GM18870 (cell line): Measurements from ENCODE around the gene EIF4E1B.

Experiments
- ATAC-seq: cut with Tn5 transposase; IDR thresholded peaks from one replicate; pipeline ENCODE4 v1.9.1; 2021; ENCODE audit warnings: moderate library complexity; ENCODE audit not compliant: unreplicated experiment

The EIF4E1B gene

GRCh38 chr5:176644878-176645670 lies 14.6 kb downstream of the EIF4E1B start:
- no peak for ATAC-seq

DNA sequence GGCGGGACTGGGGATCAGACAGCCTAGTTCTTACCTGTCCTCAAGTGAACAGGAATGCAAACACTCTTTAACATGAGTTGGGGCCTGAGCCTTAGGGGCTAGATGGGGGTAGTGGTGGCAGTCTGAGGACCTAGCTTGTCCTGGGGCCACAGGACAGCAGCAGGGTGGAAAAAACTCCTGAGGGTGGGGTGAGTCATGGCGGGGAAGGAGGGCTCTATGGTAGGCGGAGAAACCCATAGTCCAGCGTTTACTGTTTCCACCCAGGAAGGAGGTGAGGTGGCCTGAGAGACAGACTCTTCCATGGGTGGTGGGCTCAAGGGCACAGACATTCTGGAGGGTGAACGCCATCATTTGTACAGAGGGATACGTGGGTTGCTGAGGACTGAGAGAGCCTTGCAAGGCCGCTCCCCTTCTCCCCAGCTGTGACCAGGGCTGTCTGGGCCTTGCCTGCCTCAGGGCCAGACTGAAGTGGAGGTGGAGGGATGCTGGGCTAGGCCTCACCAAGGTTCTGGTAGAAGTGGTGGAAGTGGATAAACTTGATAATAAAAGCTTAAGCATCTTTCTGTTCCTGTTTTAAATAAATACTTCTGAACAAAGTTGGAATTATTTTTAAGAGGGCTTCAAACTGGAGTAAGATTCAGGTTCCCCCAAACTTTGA lies 15.7 kb downstream of the EIF4E1B start:
- no peak for ATAC-seq

DNA sequence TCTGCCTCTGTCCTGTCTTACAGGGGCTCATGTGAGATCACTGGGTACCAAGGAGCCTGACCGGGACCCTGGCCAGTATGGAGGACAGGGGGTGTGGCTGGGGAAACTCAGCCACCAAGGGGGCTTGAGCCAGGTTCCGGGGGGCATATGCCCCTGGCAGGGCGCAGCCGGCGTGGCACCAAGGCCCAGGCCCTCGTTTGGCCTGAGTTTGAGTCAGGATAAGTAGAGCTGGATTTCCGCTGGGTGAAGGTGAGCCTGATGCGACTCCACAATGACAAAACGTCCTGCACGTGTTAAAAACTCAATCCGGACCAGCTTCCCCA lies 16.2 kb downstream of the EIF4E1B start:
- peak; percentile 27 for ATAC-seq

DNA sequence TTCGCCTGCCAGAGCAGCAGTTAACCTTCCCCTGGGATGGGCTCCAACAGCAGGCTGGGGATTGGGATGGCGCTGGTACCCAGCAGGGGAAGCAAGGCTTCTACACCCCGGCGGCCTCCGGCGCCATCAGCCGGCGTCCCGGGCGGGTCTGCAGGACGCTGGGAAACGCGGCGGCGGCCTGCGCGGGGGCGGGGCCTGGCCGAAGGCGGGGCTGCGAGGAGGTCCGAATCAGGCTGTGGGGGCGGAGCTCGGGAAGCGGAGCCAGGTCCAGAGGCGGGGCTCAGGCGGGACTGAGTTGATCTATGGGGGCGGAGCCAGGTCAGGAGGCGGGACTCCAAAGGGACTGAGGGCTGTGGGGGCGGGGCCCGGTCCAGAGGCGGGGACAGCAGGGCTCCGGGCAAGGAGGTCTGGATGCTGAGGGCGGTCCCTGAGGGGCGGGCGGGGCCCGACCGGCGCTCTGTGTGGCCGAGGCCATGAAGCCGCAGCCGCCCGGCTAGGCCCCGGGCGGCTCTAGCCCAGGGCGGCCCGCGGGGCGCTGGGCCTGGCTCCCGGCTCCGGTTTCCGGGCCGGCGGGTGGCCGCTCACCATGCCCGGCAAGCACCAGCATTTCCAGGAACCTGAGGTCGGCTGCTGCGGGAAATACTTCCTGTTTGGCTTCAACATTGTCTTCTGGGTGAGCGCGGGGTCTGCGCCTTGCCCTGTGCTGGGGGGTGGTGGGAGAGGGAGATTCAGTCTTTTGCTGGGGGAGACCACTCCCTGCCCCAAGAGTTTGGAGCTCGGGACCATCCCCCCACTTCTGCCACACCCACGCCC lies 16.8 kb downstream of the EIF4E1B start, which contains the start of gene TSPAN17:
Gene TSPAN17, plus strand, starts transcription at position 455 of the 813 bp plus-strand sequence. Its CDS starts 132 bp downstream, at position 587.
- ATAC-seq, result peak; percentile 87

- no peak for ATAC-seq
Observed at GRCh38 chr5:176647843-176648473, 17.5 kb downstream of the EIF4E1B start.

DNA sequence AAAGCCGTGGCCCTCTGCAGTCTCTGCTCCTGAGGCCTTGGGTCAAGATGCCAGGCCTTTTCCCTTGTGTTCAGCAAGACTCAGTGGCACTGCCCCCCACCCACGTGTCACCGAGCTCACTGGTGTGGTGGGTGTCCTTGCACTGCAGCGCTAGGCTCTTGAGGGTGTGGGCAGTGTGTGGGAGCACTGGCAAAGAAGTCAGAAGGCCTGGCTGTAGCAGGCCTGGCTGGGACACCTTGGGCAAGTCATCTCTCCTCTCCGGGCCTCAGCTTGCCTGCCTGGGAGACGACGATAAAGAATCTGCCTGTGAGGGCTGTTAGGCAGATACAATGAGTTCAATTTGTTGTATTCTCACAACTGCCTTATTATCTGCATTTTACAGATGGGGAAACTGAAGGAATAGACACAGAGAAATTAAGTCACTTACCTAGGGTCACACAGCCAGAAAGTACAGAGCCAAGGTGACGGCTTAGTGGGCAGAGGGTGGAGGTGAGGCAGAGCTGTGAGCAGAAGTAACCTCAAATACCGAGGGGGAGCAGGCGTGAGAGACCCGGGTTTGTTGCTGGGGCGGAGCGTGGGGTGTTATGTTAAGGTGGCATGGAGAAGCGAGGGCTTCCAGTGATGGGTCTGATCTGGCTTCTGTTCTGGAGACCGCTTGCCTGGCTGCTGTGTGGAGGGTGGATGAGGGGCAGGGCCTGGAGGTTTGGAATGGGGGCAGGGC lies 18.2 kb downstream of the EIF4E1B start:
- ATAC-seq, result no peak

DNA sequence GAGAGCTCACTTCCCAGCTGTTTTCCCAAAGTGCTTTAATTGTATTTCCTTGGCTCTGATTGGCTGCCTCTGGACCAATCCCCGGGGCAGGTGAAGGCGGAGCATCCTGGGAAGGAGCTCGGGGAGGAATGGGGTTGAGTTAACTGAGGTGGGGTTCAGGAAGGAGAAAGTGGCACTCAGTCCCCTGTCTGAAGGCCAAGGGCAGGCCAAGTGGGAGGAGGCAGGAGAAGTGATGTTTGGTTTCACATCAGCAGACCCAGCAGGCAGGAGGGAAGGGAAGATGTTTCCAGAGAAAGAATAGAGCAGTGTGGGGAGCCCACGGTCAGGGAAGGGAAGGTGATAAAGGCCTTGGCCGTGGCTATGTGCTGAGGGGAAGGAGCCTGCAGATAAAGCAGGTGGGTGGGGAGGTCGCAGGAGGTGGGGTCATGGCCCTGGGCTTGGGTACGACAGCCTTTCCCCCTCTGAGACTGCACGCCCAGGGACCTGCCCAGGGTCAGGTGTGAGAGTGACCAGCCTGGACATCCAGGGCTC lies 19.9 kb downstream of the EIF4E1B start:
- ATAC-seq, result no peak

- ATAC-seq, result no peak
Observed at GRCh38 chr5:176651472-176651980, 21.1 kb downstream of the EIF4E1B start.

DNA sequence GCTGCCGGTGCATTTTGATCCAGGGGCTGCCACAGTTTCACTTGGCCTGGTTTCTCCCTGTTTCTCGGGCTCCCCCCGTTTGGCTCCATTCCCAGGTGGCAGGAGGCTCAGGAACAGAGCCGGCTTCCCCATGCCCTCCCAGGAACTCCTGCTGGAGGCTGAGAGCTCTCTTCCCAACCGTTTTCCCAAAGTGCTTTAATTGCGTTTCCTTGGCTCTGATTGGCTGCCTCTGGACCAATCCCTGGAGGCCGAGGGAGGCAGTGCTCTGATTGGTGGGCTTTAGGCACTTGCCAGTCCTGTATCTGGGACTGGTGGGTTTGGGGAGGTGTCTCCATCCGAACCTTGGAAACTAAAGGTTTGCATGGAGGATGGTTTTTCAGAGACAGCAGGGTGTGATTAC lies 21.7 kb downstream of the EIF4E1B start:
- ATAC-seq, result no peak

DNA sequence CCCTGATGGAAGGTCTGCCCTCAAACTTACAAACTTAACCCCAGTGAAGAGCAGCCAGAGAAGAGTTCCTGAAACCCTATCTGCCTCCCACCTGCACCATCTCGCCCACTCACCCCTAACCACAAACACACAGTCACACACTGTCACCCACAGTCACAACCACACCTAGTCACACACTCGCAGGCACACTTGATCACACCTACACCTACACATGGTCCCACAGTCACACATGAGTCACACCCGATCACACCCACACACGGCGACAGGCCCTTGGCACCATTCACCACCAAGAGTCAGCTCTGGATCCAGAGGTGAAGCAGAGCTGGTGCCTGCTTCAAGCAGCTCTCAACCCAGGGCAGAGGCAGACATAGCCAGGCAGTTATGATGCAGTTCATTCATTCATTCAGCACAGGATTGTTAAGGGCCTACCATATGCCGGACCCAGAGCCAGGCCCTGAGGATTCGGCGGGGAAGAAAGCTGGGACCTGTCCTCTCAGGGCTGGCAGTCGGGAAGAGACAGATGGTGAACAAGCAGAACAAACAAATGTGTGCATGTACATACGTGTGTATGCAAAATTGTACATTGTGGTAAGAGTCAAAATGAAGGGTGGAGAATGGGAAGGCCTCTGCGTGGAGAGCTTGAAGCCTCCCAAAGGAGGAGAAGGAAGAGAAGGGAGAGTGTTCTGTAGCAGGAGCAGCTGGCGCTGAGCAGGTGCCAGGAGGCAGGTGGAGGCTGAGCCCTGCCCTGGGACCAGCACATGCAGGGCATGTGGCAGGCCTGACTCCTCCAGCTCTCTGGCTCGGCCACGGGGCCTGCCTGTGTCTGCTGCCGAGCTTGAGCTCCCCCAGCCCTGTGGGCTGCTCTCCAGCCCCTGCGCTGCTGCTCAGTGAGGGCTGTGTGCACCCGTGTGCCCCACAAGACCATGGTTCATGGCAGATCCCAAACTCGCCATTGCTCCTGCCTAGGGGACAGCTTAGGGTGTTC lies 23.2 kb downstream of the EIF4E1B start:
- no peak for ATAC-seq

DNA sequence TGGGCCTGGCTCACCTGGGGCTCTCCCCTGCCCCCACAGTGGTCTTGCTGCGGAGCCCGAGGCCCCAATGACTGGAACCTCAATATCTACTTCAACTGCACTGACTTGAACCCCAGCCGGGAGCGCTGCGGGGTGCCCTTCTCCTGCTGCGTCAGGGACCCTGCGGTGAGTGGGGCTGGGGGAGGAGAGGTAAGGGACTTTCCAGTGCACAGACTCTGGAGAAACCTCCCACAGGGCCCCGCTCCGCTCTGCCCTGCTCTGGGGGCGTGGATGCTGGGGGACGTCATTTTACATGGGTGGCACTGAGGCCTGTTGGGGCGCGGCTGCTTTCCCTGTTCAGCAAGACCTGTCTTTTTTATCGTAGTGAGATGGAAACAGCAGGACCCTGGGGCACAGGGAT lies 24.4 kb downstream of the EIF4E1B start:
- no peak for ATAC-seq

- no peak for ATAC-seq
Observed at GRCh38 chr5:176656467-176656990, 26.1 kb downstream of the EIF4E1B start.

GRCh38 chr5:176658007-176658599 lies 27.6 kb downstream of the EIF4E1B start:
- no peak for ATAC-seq

- ATAC-seq, result no peak
Observed at GRCh38 chr5:176658817-176659511, 28.5 kb downstream of the EIF4E1B start.

DNA sequence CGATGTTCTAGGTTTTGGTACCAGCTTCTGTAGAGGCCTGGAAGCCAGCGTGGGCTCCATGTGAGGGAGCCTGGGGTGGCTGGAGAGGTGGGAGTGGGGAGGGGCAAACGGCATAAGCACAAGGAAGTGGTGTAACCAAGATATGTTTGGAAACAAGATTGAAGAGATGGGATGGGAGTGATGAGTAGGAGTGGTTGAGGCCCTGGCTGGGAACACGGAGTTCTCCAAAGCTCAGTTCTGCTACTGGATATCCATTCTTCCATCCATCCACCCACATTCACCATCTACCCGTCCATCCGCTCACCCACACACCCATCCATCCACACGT lies 29.0 kb downstream of the EIF4E1B start:
- ATAC-seq, result no peak

GRCh38 chr5:176659860-176660461 lies 29.5 kb downstream of the EIF4E1B start:
- no peak for ATAC-seq

DNA sequence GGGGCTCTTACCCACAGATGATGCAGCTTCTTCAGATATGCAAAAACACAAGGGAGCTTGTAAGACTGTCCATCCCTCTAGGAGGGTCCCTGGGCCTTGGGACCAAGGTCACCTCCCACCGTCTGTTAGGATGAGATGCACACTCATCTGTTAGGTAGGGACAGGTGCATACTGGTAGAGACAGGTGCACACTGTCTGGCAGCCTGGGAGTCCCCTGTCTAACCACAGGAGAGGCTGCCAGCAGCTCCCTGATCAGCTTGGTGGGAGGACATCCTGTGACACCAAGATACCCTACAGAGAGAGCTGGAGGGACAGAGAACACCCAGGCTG lies 30.0 kb downstream of the EIF4E1B start:
- ATAC-seq, result no peak
